ENCODE results near the gene SLC66A1.
"Not testable (repeated sequence)": the region's sequence is repeated elsewhere in the genome, so short reads cannot be mapped to it uniquely, and the experiment has no call there.

Gene SLC66A1

GRCh38 chr1:19273106-19273843 is 38.9 kb upstream of the SLC66A1 start:
- no peak for TF ChIP-seq CTCF (conservative IDR thresholded peaks at IDR 0.05; ENCODE audit: low read depth, low read length)
- no peak overlapping the region for H3K4me3 ChIP-seq (ENCODE audit: low read length)
- no peak for DNase-seq (ENCODE audit: low read depth)

GRCh38 chr1:19273844-19274531 is 38.1 kb upstream of the SLC66A1 start:
- not testable (repeated sequence) for DNase-seq (ENCODE audit: low read depth)
- peak overlapping the region; percentile 15 for H3K4me3 ChIP-seq (ENCODE audit: low read length)

- TF ChIP-seq CTCF (conservative IDR thresholded peaks at IDR 0.05; ENCODE audit: low read depth, low read length) = no peak
- H3K4me3 ChIP-seq (ENCODE audit: low read length) = no peak overlapping the region
- no peak for DNase-seq (ENCODE audit: low read depth)
Observed at GRCh38 chr1:19274636-19275035, 37.5 kb upstream of the SLC66A1 start.

- TF ChIP-seq CTCF (conservative IDR thresholded peaks at IDR 0.05; ENCODE audit: low read depth, low read length) = no peak
- H3K4me3 ChIP-seq (ENCODE audit: low read length) = no peak overlapping the region
- DNase-seq (ENCODE audit: low read depth) = no peak
Observed at GRCh38 chr1:19283891-19284290, 28.2 kb upstream of the SLC66A1 start.

- no peak for DNase-seq (ENCODE audit: low read depth)
- no peak overlapping the region for H3K4me3 ChIP-seq (ENCODE audit: low read length)
- no peak for TF ChIP-seq CTCF (conservative IDR thresholded peaks at IDR 0.05; ENCODE audit: low read depth, low read length)
Observed at GRCh38 chr1:19284881-19285280, 27.2 kb upstream of the SLC66A1 start.

- not testable (repeated sequence) for H3K4me3 ChIP-seq (ENCODE audit: low read length); DNase-seq (ENCODE audit: low read depth)
Observed at GRCh38 chr1:19285366-19285765, 26.8 kb upstream of the SLC66A1 start.

- not testable (repeated sequence) for H3K4me3 ChIP-seq (ENCODE audit: low read length); DNase-seq (ENCODE audit: low read depth)
Observed at GRCh38 chr1:19285807-19286206, 26.3 kb upstream of the SLC66A1 start.

- DNase-seq (ENCODE audit: low read depth) = no peak
- no peak for TF ChIP-seq CTCF (conservative IDR thresholded peaks at IDR 0.05; ENCODE audit: low read depth, low read length)
- no peak overlapping the region for H3K4me3 ChIP-seq (ENCODE audit: low read length)
Observed at GRCh38 chr1:19287436-19288185, 24.5 kb upstream of the SLC66A1 start.

- DNase-seq (ENCODE audit: low read depth) = not testable (repeated sequence)
- peak within 1 kb of the TSS; percentile 51 for H3K4me3 ChIP-seq (ENCODE audit: low read length)
Observed at GRCh38 chr1:19288324-19289241, 23.5 kb upstream of the SLC66A1 start, which contains the start of gene AKR7A3. Gene AKR7A3, minus strand, starts transcription at chr1:19288770. Its CDS starts 61 bp downstream, at chr1:19288709.

All from retinal pigment epithelial cell (primary cell).